Nephron progenitor cell (in vitro differentiated cells): Measurements from ENCODE around the gene AUH.

ENCODE experiments used
- DNase-seq: peaks from one replicate; pipeline ENCODE4 v3.0.0; 2021
- H3K27ac Mint-ChIP-seq: 2 replicates; pipeline ENCODE4 v1.8.0; 2021; ENCODE audit warnings: mild to moderate bottlenecking, moderate library complexity, mixed read lengths
- H3K27me3 Mint-ChIP-seq: 2 replicates; pipeline ENCODE4 v1.8.0; 2021; ENCODE audit warnings: mild to moderate bottlenecking, low read depth, mixed read lengths; ENCODE audit not compliant: poor library complexity
- H3K36me3 Mint-ChIP-seq: 2 replicates; pipeline ENCODE4 v1.8.0; 2021; ENCODE audit warnings: low read depth, mixed read lengths
- H3K4me1 Mint-ChIP-seq: 2 replicates; pipeline ENCODE4 v1.8.0; 2021; ENCODE audit warnings: mixed read lengths
- H3K4me3 Mint-ChIP-seq: 2 replicates; pipeline ENCODE4 v1.8.0; 2021; ENCODE audit warnings: mild to moderate bottlenecking, moderate library complexity, mixed read lengths
- H3K9me3 Mint-ChIP-seq: 2 replicates; pipeline ENCODE4 v1.8.0; 2021; ENCODE audit warnings: mild to moderate bottlenecking, moderate library complexity, mixed read lengths
- CTCF ChIP-seq: fragments of 200-600 bp; sonication (generic); IDR thresholded peaks from 2 replicates; pipeline ENCODE4 v1.5.0; 2021; ENCODE audit warnings: antibody characterized with exemption

AUH gene

GRCh38 chr9:91214086-91214485 lies 147.6 kb downstream of the AUH start:
- Mint-ChIP-seq H3K4me1 (peaks cover 7% of the 10 kb centered on the region), H3K36me3 (peaks cover 19% of the 10 kb centered on the region), H3K27me3 (peaks cover 3% of the 10 kb centered on the region), H3K4me3 (no peak overlapping the region), H3K27ac (no peak overlapping the region), H3K9me3 (no peaks in the 10 kb centered on the region)
- DNase-seq, result no peak
- TF ChIP-seq CTCF, result no peak

DNA sequence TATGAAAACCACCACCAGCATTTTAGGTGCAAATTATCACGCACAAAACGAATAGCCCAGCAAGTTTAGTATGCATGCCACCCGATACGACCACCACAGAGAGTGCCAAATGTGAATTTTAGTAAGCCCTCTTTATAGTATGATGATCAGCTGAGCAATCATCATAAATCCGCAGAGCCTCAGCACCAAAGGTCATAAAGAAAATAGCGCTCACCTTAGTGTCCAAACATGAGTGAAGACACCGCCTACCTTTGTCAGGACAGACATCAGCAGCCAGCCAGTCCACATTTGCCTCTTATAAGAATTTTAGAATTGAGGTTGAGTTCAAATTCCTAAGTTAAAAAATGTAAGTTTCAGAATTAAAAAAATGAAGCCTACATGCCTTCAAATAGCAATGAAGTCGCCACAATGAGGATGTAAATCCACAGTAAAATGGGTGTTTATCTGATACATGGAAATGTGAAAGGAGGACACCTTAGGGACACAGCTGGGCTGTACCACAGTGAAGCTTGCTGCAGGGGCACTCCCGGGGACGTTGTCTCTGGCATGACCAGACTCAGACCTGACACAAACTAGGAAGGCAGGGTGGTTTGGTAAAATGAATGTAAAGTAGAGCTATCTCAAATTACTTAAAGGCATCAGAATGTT lies 149.0 kb downstream of the AUH start:
- Mint-ChIP-seq H3K4me3 (no peak overlapping the region), H3K4me1 (peaks cover 7% of the 10 kb centered on the region), H3K9me3 (no peaks in the 10 kb centered on the region), H3K27me3 (no peaks in the 10 kb centered on the region), H3K27ac (no peak overlapping the region), H3K36me3 (peaks cover 11% of the 10 kb centered on the region)
- TF ChIP-seq CTCF, result no peak
- DNase-seq, result no peak

DNA sequence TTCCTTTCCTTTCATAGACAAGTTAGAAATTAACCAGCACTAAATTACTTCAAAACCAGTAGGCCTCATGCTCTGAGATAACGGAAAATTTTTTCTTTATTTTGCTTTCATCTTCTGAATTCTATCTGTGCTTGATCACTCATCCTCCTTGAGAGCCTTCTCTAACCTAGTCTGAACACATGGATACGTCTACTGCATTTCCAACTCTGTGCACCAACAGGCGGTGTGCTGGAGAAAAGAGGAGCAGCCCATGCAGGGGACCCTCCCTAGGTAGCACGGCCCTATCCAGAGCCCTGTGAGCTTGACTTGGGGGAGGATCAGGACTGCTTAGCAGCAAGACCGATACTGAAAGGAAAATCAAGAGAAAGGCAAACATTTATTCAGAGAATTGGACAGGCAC lies 149.8 kb downstream of the AUH start:
- Mint-ChIP-seq H3K27ac (peak overlapping the region; percentile 69), H3K9me3 (no peaks in the 10 kb centered on the region), H3K4me1 (peaks cover 7% of the 10 kb centered on the region), H3K4me3 (no peak overlapping the region), H3K36me3 (peaks cover 5% of the 10 kb centered on the region), H3K27me3 (no peaks in the 10 kb centered on the region)
- DNase-seq, result no peak
- no peak for TF ChIP-seq CTCF

DNA sequence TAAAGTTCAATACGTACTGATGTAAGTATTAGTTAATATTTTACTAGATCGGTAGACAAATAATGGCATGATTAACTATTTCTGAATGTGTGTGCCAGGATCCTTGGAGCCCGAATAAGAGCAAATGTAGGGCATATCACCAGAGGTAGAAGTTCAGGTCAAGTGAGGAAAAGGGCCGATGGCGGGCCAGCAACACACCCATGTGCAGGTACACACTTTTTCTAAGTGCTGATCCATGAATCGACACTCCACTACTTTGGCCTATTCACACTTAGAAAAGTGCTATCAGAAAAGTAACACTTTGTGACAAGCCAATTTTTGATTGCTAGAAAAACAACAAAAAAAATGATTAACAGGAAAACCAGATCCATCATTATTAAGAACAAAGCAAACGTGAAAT lies 150.3 kb downstream of the AUH start:
- Mint-ChIP-seq H3K27ac (no peak overlapping the region), H3K27me3 (no peaks in the 10 kb centered on the region), H3K36me3 (peaks cover 5% of the 10 kb centered on the region), H3K4me1 (peaks cover 7% of the 10 kb centered on the region), H3K9me3 (no peaks in the 10 kb centered on the region), H3K4me3 (no peak overlapping the region)
- no peak for DNase-seq
- no peak for TF ChIP-seq CTCF

GRCh38 chr9:91210318-91210717 lies 151.4 kb downstream of the AUH start:
- Mint-ChIP-seq H3K27me3 (no peaks in the 10 kb centered on the region), H3K4me3 (no peak overlapping the region), H3K9me3 (no peaks in the 10 kb centered on the region), H3K36me3 (peaks cover 5% of the 10 kb centered on the region), H3K27ac (no peak overlapping the region), H3K4me1 (peaks cover 7% of the 10 kb centered on the region)
- TF ChIP-seq CTCF, result no peak
- no peak for DNase-seq

DNA sequence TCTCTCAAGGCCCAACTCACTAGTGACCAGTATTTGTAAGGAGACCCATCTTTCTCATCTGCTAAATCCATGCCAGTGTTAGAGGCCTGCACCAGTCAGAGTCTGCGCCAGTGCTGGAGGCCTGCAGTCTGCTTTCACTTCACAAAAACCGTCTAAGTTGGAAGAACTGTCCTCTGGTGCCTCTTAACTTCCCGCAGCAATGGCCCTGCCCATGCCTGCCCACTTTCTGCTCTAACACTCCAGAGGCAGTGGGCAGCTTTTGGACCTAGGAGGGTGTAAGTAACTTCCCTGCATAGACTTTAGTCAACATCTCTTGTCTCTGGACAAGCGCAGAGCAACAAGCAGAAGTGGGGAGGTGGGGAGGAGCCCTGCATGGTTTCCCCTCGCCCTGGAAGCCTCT lies 152.9 kb downstream of the AUH start:
- TF ChIP-seq CTCF, result no peak

More for the DNA sequence above, 152.9 kb downstream of the AUH start:
- Mint-ChIP-seq H3K27me3 (peaks cover 1% of the 10 kb centered on the region), H3K27ac (no peak overlapping the region), H3K4me1 (peaks cover 7% of the 10 kb centered on the region), H3K9me3 (peaks cover 9% of the 10 kb centered on the region), H3K36me3 (peaks cover 5% of the 10 kb centered on the region), H3K4me3 (no peak overlapping the region)
- DNase-seq, result no peak
